ENCODE results near the gene PLXDC1. TPM values are rescaled to one million over a fixed set of nuclear protein-coding genes. Genes with fewer than 3 reads are reported as not detected.

The PLXDC1 gene
- polyA plus RNA-seq = 163 and 207 TPM in 2 replicates

DNA sequence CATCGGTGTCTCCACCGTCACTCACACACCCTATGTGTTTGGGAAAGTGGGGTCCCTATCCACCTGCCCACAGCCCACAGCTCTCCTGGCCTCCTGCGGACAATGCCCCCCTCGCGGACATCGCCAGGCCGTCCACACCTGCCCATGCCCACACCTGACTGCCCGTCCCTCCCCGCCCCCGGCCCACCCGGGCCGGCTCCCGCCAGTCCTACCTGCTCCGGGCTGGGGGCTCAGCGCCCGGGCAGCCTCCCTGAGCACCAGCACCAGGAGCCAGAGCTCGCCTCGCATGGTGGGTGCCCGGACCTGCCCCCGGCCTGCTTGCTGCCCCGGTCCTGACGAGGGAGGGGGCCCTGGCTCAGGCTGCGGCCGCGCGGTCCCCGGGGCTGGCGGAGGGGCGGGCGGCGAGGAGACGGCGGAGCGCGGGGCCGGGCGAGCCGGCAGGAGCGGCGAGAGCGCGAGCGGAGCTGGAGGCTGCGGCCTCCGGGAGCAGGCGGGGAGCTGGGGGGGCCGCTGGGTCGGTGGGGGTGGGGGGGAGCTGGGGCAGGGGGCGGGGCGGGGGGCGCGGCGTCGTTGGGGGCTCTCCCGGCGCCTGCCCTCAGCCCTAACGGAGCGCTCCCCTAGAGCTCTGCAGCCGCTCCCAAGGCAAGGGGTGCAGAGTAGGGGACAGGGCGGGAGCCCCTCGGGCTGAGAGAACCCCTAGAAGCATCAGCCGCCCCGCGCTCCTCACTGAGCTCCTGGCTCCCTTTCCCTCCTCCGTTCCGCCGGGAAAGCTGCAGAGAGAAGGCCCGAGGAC is at the start of gene PLXDC1:
TSS of gene PLXDC1 (minus strand) at position 488 of the 793 bp plus-strand sequence. CDS start at position 288, 200 bp downstream.

DNA sequence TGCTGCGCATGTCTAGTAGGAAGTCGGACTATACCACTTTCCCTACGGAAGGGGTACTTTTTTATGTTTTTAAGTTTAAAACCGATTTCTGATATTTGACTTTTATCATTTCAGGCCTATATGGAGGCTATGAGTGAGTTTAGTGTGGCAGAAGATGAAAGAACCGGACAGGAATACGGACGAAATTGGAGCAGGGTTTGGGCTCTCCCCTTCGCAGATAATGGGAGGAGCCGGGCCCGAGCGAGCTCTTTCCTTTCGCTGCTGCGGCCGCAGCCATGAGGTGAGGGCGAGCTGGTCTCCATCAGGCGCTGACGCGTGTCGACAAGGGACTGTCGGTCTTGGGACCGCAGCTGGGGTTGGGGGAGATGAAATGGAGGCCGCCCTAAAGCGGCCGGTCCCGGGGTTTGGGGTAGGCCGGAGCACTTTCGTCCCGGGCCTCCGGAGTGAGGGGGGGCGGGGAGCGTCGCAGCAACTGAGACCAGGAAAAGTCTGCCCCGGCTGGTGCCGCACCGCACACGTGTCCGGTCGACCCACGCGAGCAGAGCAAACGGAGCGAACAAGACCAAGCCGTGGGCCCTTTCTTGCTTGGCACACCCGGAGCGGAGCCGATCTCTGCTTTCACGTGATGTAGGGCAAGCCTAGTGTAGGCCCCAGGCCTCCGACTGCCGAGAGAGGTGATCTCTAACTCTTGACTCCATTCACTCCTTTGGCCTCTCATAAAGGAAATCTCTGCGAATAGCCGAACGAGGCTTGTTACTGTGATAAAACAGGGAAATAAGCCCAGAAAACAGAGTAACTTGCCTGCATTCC is 48.8 kb upstream of the PLXDC1 start, which contains the start of gene RPL19:
TSS of gene RPL19 (plus strand) at position 214 of the 810 bp plus-strand sequence. CDS start at position 276, 62 bp downstream.

DNA sequence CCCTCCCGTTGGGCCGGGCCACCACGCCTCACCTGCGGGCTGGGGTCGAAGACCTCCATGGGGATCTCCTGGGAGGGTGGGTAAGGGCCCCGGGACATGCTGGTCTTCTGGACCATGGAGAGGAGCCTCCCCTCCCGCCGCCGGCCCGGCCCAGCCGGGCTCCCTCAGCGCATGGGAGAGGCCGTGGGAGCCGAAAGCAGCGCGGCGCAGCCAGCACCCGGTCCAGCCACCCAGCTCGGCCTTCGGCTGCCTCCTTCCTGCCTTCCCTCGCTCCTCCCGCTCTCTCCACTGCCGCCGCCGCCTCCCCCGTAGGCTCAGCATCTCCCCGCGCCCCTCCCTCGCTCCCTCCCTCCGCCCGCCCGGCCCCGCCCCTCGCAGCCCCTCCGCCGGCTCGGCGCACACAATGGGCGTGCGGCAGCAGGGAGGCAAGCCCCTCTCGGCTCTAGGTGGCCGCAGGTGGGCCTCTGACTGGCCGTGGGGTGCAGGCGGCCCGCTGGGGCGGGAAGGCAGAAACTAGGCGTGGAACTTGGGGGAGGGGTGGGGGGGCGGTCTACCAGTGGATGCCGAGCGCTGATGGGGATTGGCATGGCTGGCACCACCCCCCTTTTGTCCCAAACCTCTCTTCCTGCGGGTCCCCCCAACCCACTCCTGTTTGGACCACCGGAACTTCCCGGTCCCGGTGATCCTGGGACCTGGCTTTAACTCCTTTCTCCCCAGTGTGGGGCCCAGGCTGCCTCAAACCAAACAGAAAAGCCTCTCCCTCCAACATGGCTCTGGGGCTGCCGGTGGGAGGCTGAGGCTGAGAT is 46.1 kb upstream of the PLXDC1 start, which contains the start of gene CACNB1:
TSS of gene CACNB1 (minus strand) at position 290 of the 806 bp plus-strand sequence. CDS start at position 116, 174 bp downstream.

DNA sequence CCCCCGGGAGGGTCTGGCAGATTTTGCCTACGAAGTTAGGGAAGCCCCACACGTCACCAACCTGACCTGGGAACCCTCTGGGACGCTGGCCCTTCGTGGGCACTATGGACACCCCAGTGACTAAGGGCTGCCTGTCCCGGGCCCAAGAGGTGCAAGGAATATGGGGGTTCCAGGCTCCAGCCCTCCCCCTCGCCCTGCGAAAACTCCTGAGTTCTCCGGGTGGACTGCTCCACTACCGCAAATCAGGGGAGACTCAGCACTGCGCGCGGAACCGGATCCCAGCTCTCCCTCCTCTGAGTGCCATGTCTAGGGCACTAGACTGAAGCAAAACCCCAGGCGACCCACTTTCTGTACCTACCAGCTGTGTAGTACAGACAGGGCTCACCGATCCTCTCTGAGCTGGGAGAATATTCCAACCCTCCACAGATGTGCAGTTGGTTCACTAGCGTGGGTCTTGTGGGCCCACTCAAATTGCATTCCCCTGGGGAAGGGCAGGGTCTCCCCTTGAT is 14.5 kb upstream of the PLXDC1 start, which contains the start of gene ARL5C:
TSS of gene ARL5C (minus strand) at position 321 of the 509 bp plus-strand sequence. CDS start 401 bp downstream, outside the sequence.

Other genes with a start within 250 kb of the PLXDC1 start
- gene FBXO47, start 184.2 kb downstream of the PLXDC1 start, polyA plus RNA-seq = not detected in 2 replicates
- gene ARL5C, start 14.5 kb upstream of the PLXDC1 start, polyA plus RNA-seq = not detected in 2 replicates
- gene CACNB1, start 46.0 kb upstream of the PLXDC1 start, polyA plus RNA-seq = 1.0 and 8.7 TPM in 2 replicates
- gene RPL19, start 48.6 kb upstream of the PLXDC1 start, polyA plus RNA-seq = 1,063 and 1,093 TPM in 2 replicates
- 0.15 and 1.2 TPM in 2 replicates for gene STAC2, start 74.3 kb upstream of the PLXDC1 start, polyA plus RNA-seq
- gene FBXL20, start 250.0 kb upstream of the PLXDC1 start, polyA plus RNA-seq = 2.2 and 4.6 TPM in 2 replicates

Measured in Purkinje cell (primary cell).